ENCODE results near the gene MBTPS1.

MBTPS1 gene

DNA sequence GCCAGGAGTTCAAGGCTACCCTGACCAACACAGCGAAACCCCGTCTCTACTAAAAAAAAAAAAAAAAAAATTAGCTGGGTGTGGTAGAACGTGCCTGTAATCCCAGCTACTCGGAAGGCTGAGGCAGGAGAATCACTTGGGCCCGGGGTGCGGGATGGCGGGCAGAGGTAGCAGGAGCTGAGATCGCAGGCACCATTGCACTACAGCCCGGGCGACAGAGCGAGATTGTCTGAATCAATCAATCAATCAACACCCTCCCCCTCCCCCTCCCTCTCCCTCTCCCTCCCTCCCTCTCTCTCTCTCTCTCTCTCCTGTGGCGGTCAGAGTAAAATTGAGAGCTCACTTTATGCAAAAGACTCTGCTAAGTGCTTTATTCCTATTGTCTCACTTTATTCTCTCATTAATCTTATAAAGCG lies 27.1 kb upstream of the MBTPS1 start:
- DNase-seq (ENCODE audit: low read depth) = no peak

DNA sequence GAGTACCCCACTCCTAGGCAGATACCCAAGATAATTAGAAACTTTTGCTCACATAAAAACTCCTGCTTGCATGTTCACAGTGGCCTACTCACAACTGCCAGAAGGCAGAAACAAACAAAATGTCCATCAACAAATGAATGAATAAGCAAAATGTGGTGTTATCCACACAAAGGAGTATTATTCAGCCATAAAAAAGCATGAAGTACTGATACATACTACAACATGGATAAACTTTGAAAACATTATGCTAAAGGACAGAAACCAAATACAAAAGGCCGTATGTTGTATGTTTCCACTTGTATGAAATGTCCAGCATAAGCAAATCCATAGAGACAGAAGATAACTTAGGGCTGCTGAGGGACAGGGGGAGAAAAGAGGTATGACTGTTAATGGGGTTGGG lies 26.3 kb upstream of the MBTPS1 start:
- H3K4me3 ChIP-seq (ENCODE audit: low read length) = no peak overlapping the region; the same call in 1 of the 2 replicates
- DNase-seq (ENCODE audit: low read depth) = no peak
- TF ChIP-seq, protein P1, sequence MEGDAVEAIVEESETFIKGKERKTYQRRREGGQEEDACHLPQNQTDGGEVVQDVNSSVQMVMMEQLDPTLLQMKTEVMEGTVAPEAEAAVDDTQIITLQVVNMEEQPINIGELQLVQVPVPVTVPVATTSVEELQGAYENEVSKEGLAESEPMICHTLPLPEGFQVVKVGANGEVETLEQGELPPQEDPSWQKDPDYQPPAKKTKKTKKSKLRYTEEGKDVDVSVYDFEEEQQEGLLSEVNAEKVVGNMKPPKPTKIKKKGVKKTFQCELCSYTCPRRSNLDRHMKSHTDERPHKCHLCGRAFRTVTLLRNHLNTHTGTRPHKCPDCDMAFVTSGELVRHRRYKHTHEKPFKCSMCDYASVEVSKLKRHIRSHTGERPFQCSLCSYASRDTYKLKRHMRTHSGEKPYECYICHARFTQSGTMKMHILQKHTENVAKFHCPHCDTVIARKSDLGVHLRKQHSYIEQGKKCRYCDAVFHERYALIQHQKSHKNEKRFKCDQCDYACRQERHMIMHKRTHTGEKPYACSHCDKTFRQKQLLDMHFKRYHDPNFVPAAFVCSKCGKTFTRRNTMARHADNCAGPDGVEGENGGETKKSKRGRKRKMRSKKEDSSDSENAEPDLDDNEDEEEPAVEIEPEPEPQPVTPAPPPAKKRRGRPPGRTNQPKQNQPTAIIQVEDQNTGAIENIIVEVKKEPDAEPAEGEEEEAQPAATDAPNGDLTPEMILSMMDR (conservative IDR thresholded peaks at IDR 0.05; ENCODE audit: low read length) = no peak

More for the DNA sequence above, 27.1 kb upstream of the MBTPS1 start:
- peak overlapping the region; percentile 75 for H3K4me3 ChIP-seq (ENCODE audit: low read length)
- TF ChIP-seq, protein P1 (conservative IDR thresholded peaks at IDR 0.05; ENCODE audit: low read length) = no peak

DNA sequence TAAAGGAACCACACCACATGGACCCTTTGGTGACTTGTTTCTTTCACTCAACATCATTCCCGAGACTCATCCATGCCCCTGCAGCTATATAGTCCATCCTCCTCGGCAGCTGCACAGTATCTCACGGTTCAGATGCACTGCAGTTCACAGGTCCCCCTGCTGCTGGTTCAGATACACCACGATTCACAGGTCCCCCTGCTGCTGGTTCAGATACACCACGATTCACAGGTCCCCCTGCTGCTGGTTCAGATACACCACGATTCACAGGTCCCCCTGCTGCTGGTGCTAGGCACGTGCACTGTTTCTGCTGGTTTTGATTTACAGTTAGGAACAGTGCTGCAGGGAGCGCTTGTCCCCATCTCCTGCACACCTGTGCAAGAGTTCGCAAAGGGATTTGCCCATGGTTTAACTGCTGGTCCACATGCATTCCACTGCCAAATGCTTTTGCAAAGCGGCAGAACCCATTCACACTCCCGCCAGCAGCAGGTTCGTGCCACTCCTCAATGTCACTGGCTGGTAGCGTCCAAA lies 24.5 kb upstream of the MBTPS1 start:
- no peak for DNase-seq (ENCODE audit: low read depth)
- TF ChIP-seq, protein P1 (conservative IDR thresholded peaks at IDR 0.05; ENCODE audit: low read length) = no peak
- no peak overlapping the region for H3K4me3 ChIP-seq (ENCODE audit: low read length)

DNA sequence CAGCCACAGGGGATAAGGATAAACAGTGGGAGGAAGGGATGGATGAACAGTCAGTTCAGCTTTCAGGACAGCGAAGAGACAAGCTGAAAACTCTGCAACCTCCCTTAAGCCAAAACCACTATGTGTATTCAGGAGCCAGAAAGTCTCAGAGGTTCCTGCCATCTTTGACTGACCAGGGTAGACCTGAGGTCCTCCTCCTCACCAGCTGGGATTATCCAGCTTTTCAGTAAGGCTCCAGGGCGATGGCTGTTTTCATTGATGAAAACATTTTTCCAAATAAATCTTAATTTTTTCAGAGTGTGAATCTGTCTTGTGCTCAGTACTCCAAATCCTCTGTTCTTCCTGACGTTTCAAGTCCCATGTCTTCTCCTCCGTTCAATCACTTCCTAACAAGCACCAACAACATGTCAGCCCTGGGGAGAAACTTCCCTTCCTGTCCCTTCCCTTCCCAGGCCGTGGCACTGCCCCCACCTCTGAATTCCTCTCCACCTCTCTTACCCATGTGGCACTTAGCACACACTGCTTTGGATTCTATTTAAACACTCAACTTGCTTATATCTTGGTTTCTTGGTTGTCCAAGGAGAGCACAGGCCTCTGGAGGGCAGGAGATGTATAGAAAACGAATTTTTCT lies 23.0 kb upstream of the MBTPS1 start:
- H3K4me3 ChIP-seq (ENCODE audit: low read length) = no peak overlapping the region
- DNase-seq (ENCODE audit: low read depth) = no peak
- TF ChIP-seq, protein P1 (conservative IDR thresholded peaks at IDR 0.05; ENCODE audit: low read length) = no peak

DNA sequence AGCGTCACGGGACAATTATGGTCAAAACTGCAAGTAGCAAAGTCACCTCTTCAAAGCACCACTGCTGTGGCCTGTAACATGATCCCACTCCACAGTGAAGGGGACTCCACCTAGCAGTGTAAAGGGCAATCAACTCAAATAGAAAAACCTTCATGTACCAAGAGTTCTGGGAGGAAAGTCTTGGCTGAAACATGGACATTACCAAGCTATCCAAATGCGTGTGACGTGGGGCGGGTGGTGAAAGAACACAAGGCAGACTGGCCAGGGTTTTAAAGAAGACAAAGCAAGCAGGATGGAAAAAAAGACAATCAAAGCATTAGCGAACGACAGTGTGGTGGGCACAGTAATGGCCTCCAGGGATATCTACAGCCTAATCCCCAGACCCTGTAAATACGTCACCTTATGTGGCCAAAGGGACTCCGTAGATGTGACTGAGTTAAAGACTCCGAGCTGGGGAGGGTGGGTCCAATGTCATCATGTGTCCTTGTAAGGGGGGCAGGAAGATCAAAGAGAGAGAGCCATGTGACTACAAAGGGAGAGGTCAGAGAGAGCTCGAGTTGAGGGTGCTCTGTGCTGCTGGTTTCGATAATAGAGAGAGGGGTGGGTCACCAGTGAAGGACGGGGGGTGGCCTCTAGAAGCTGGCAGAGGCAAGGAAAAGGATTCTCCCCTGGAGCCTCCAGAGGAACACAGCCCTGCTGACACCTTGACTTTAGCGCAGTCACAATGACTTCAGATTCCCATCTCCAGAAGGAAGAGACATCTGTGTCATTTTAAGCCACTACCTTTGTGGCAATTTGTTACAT lies 22.3 kb upstream of the MBTPS1 start:
- peak; percentile 49 for DNase-seq (ENCODE audit: low read depth)
- no peak overlapping the region for H3K4me3 ChIP-seq (ENCODE audit: low read length)
- TF ChIP-seq, protein P1 (conservative IDR thresholded peaks at IDR 0.05; ENCODE audit: low read length) = no peak

DNA sequence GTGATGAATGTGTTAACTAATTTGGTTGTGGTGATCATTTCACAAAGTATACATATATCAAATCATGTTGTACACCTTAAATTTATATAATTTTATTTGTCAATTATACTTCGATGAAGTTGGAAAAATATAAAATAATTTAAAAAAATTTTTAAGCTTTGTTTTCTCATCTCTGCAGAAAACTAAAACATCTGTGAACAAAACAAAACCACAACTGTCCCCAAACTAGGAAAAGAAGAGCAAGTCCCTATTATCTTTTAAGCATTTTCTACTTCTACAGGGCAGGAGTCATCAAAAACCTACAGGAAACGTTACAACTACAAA lies 21.7 kb upstream of the MBTPS1 start:
- DNase-seq (ENCODE audit: low read depth) = no peak
- TF ChIP-seq, protein P1 (conservative IDR thresholded peaks at IDR 0.05; ENCODE audit: low read length) = no peak
- no peak overlapping the region for H3K4me3 ChIP-seq (ENCODE audit: low read length)
